Uterus (tissue), 2 donors: ENCODE data around the gene TGFB1.

Experiments
- POLR2A ChIP-seq, 2 donors: fragments of 450-650 bp; IDR thresholded peaks; one replicate each; pipeline ENCODE4 v1.6.1; 2016; ENCODE audit warnings: antibody characterized with exemption in 2 of 2, mild to moderate bottlenecking in 1 of 2, moderate library complexity in 1 of 2
- TF ChIP-seq, protein P1 (sequence below), 4 experiments: fragments of 200-600 bp in 2 of 4; fragments of 450-650 bp in 2 of 4; sonication (generic) in 2 of 4; IDR thresholded peaks; one replicate each; pipeline ENCODE4 v1.5.1; 2016 to 2019; ENCODE audit warnings: antibody characterized with exemption in 4 of 4, mild to moderate bottlenecking in 2 of 4, moderate library complexity in 1 of 4

- TF ChIP-seq, protein P1, sequence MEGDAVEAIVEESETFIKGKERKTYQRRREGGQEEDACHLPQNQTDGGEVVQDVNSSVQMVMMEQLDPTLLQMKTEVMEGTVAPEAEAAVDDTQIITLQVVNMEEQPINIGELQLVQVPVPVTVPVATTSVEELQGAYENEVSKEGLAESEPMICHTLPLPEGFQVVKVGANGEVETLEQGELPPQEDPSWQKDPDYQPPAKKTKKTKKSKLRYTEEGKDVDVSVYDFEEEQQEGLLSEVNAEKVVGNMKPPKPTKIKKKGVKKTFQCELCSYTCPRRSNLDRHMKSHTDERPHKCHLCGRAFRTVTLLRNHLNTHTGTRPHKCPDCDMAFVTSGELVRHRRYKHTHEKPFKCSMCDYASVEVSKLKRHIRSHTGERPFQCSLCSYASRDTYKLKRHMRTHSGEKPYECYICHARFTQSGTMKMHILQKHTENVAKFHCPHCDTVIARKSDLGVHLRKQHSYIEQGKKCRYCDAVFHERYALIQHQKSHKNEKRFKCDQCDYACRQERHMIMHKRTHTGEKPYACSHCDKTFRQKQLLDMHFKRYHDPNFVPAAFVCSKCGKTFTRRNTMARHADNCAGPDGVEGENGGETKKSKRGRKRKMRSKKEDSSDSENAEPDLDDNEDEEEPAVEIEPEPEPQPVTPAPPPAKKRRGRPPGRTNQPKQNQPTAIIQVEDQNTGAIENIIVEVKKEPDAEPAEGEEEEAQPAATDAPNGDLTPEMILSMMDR (IDR thresholded peaks at IDR 0.05), result no peak
- no peak for TF ChIP-seq POLR2A (IDR thresholded peaks at IDR 0.05)
Observed at GRCh38 chr19:41354343-41354953, 726 bp upstream of the TGFB1 start.
